Naive thymus-derived CD4-positive, alpha-beta T cell (primary cell): ENCODE results near the gene CDH4. TPM values are rescaled to one million over a fixed set of nuclear protein-coding genes. Genes with fewer than 3 reads are reported as not detected.

ENCODE experiments used
- ATAC-seq: fragments of 150-1000 bp; cut with Tn5 transposase; 2 replicates; pipeline ENCODE4 v1.10.0; 2021; ENCODE audit warnings: mild to moderate bottlenecking, moderate library complexity
- CTCF ChIA-PET: fragments of 350-600 bp; sonication (Branson Sonifier 250); formaldehyde crosslinking; loops from one replicate; lab custom pipeline; 2021; ENCODE audit warnings: antibody characterized with exemption; lab: Charles Lee
- POLR2A ChIA-PET: fragments of 350-600 bp; sonication (Branson Sonifier 250); formaldehyde crosslinking; loops from one replicate; lab custom pipeline; 2021; ENCODE audit warnings: antibody characterized with exemption, inconsistent platforms; lab: Charles Lee
- DNase-seq, 9 donors: peaks; one replicate each; pipeline versions ENCODE4 v3.0.0 to v3.0.0-alpha.2; 2020 to 2022; ENCODE audit warnings: mixed read lengths in 1 of 9
- H3K27ac ChIP-seq: one replicate; pipeline ENCODE4 v1.7.0; 2013; ENCODE audit warnings: mild to moderate bottlenecking, low read depth, low read length, moderate library complexity
- H3K27me3 ChIP-seq, 2 donors: one replicate each; pipeline ENCODE4 v1.7.0; 2013; ENCODE audit warnings: low read length in 2 of 2, mild to moderate bottlenecking in 2 of 2, moderate library complexity in 2 of 2; ENCODE audit not compliant: control insufficient read depth in 2 of 2, insufficient read depth in 2 of 2
- H3K36me3 ChIP-seq, 3 experiments: 1 replicate in 2 of 3; 2 replicates in 1 of 3; pipeline ENCODE4 v1.7.0; 2013; ENCODE audit warnings: low read length in 3 of 3, mild to moderate bottlenecking in 3 of 3, moderate library complexity in 1 of 3; ENCODE audit not compliant: insufficient read depth in 3 of 3, control insufficient read depth in 2 of 3
- H3K4me1 ChIP-seq, 2 donors: one replicate each; pipeline ENCODE4 v1.7.0; 2013; ENCODE audit warnings: low read length in 2 of 2, mild to moderate bottlenecking in 2 of 2, moderate library complexity in 1 of 2; ENCODE audit not compliant: control insufficient read depth in 2 of 2, insufficient read depth in 2 of 2
- H3K4me3 ChIP-seq: 2 replicates; pipeline ENCODE4 v1.7.0; 2013; ENCODE audit warnings: mild to moderate bottlenecking, low read length
- H3K9me3 ChIP-seq, 3 experiments: 1 replicate in 2 of 3; 2 replicates in 1 of 3; pipeline ENCODE4 v1.7.0; 2013; ENCODE audit warnings: low read length in 3 of 3; ENCODE audit not compliant: control insufficient read depth in 2 of 3
- H3K27ac Mint-ChIP-seq, 9 donors: one replicate each; pipeline ENCODE4 v1.8.0; 2020 to 2022; ENCODE audit warnings: mixed read lengths in 9 of 9, mild to moderate bottlenecking in 8 of 9, moderate library complexity in 5 of 9, inconsistent platforms in 2 of 9
- H3K27me3 Mint-ChIP-seq, 5 donors: one replicate each; pipeline ENCODE4 v1.8.0; 2021 to 2022; ENCODE audit warnings: mixed read lengths in 5 of 5, mild to moderate bottlenecking in 1 of 5
- H3K36me3 Mint-ChIP-seq, 5 donors: one replicate each; pipeline ENCODE4 v1.8.0; 2020 to 2022; ENCODE audit warnings: mixed read lengths in 5 of 5, mild to moderate bottlenecking in 3 of 5, inconsistent platforms in 1 of 5
- H3K4me1 Mint-ChIP-seq, 7 donors: one replicate each; pipeline ENCODE4 v1.8.0; 2020 to 2022; ENCODE audit warnings: mixed read lengths in 7 of 7, mild to moderate bottlenecking in 3 of 7, inconsistent platforms in 1 of 7
- H3K4me3 Mint-ChIP-seq, 10 donors: one replicate each; pipeline ENCODE4 v1.8.0; 2020 to 2022; ENCODE audit warnings: mild to moderate bottlenecking in 10 of 10, mixed read lengths in 10 of 10, moderate library complexity in 6 of 10, inconsistent platforms in 2 of 10
- H3K9me3 Mint-ChIP-seq, 11 donors: one replicate each; pipeline ENCODE4 v1.8.0; 2020 to 2022; ENCODE audit warnings: mixed read lengths in 11 of 11, mild to moderate bottlenecking in 4 of 11, inconsistent platforms in 1 of 11, moderate library complexity in 1 of 11
- intact Hi-C, 2 donors: fragments of 100-400 bp; cut with micrococcal nuclease; formaldehyde crosslinking; loops; one replicate each; pipeline ENCODE4 v1.15.1; 2023
- polyA plus RNA-seq, 2 donors: library from polyadenylated mRNA; unstranded; fragments of 300-500 nt; fragmentation: Illumina TruSeq; gene quantifications; one replicate each; pipeline ENCODE4 v1.2.3, GENCODE V29; 2021
- total RNA-seq, 6 experiments: library from RNA in 5 of 6; stranded (reverse) in 5 of 6; gene quantifications; 1 replicate in 5 of 6; 2 replicates in 1 of 6; pipeline ENCODE4 v1.2.3 and lab custom pipeline; 2021 to 2026

Gene CDH4
- total and polyA plus RNA-seq, 7 experiments from 2014 or later = 0.05 to 0.43 (median 0.14) TPM; not detected in 1

GRCh38 chr20:61346996-61347395 lies 94.9 kb downstream of the CDH4 start:
- no peaks in the 10 kb centered on the region for H3K36me3 ChIP-seq
- DNase-seq = no peak
- H3K27ac ChIP-seq = no peak overlapping the region
- no peaks in the 10 kb centered on the region for H3K9me3 ChIP-seq
- no peaks in the 10 kb centered on the region for H3K4me1 ChIP-seq
- no peak overlapping the region for H3K4me3 Mint-ChIP-seq
- H3K9me3 Mint-ChIP-seq = peaks cover 0 to 8% (median 3%) of the 10 kb centered on the region in 11 donors
- H3K36me3 Mint-ChIP-seq = no peaks in the 10 kb centered on the region
- H3K27me3 ChIP-seq = no peaks in the 10 kb centered on the region
- intact Hi-C loops = no loop called here
- CTCF ChIA-PET = no interaction called here
- POLR2A ChIA-PET = no interaction called here
- peaks cover 0 to 35% (median 2%) of the 10 kb centered on the region in 5 donors for H3K27me3 Mint-ChIP-seq
- no peak overlapping the region for H3K4me3 ChIP-seq
- ATAC-seq = no peak
- no peaks in the 10 kb centered on the region for H3K4me1 Mint-ChIP-seq
- H3K27ac Mint-ChIP-seq = no peak overlapping the region

GRCh38 chr20:61347443-61347842 lies 95.4 kb downstream of the CDH4 start:
- intact Hi-C loops = no loop called here
- POLR2A ChIA-PET = no interaction called here
- H3K27me3 Mint-ChIP-seq = peaks cover 0 to 40% (median 4%) of the 10 kb centered on the region in 5 donors
- ATAC-seq (no peak), DNase-seq (no peak)
- H3K36me3 ChIP-seq = no peaks in the 10 kb centered on the region
- H3K27ac ChIP-seq = no peak overlapping the region
- H3K4me1 ChIP-seq = no peaks in the 10 kb centered on the region
- H3K4me1 Mint-ChIP-seq = no peaks in the 10 kb centered on the region
- no peaks in the 10 kb centered on the region for H3K9me3 ChIP-seq
- no peak overlapping the region for H3K4me3 ChIP-seq
- CTCF ChIA-PET = no interaction called here
- H3K27me3 ChIP-seq = no peaks in the 10 kb centered on the region
- H3K27ac Mint-ChIP-seq = no peak overlapping the region
- no peaks in the 10 kb centered on the region for H3K36me3 Mint-ChIP-seq
- no peak overlapping the region for H3K4me3 Mint-ChIP-seq
- H3K9me3 Mint-ChIP-seq = peaks cover 0 to 8% (median 3%) of the 10 kb centered on the region in 11 donors

- intact Hi-C loops = no loop called here
- Mint-ChIP-seq H3K27me3 (peaks cover 0 to 51% (median 7%) of the 10 kb centered on the region in 5 donors), H3K27ac (no peak overlapping the region), H3K4me1 (no peaks in the 10 kb centered on the region), H3K4me3 (no peak overlapping the region), H3K9me3 (peaks cover 0 to 10% (median 3%) of the 10 kb centered on the region in 11 donors), H3K36me3 (no peaks in the 10 kb centered on the region)
- CTCF ChIA-PET = interaction anchor here (1.0 kb wide), 1 partner anchor 12 kb away, joined by 3 read pairs; no protein-coding TSS in a partner anchor
- Histone ChIP-seq H3K4me3 (no peak overlapping the region), H3K27ac (no peak overlapping the region), H3K4me1 (no peaks in the 10 kb centered on the region), H3K36me3 (no peaks in the 10 kb centered on the region), H3K27me3 (no peaks in the 10 kb centered on the region), H3K9me3 (no peaks in the 10 kb centered on the region)
- DNase-seq = no peak
- no peak for ATAC-seq
- POLR2A ChIA-PET = no interaction called here
Observed at GRCh38 chr20:61349447-61350165, 97.5 kb downstream of the CDH4 start.

GRCh38 chr20:61350500-61351250 lies 98.6 kb downstream of the CDH4 start:
- Histone ChIP-seq H3K27me3 (no peaks in the 10 kb centered on the region), H3K4me3 (no peak overlapping the region), H3K9me3 (no peaks in the 10 kb centered on the region), H3K36me3 (no peaks in the 10 kb centered on the region), H3K27ac (no peak overlapping the region), H3K4me1 (no peaks in the 10 kb centered on the region)
- DNase-seq (no peak), ATAC-seq (no peak)
- intact Hi-C loops = no loop called here
- Mint-ChIP-seq H3K27me3 (peaks cover 0 to 57% (median 5%) of the 10 kb centered on the region in 5 donors), H3K4me1 (no peaks in the 10 kb centered on the region), H3K27ac (peak overlapping the region in 1 of 9 donors; percentile 29), H3K36me3 (no peaks in the 10 kb centered on the region), H3K4me3 (no peak overlapping the region), H3K9me3 (peaks cover 0 to 10% (median 3%) of the 10 kb centered on the region in 11 donors)
- ChIA-PET POLR2A (no interaction called here), CTCF (no interaction called here)

- CTCF ChIA-PET = no interaction called here
- Mint-ChIP-seq H3K9me3 (peaks cover 0 to 10% (median 4%) of the 10 kb centered on the region in 11 donors), H3K36me3 (no peaks in the 10 kb centered on the region), H3K27ac (no peak overlapping the region), H3K27me3 (peaks cover 0 to 57% (median 0%) of the 10 kb centered on the region in 5 donors), H3K4me1 (no peaks in the 10 kb centered on the region), H3K4me3 (no peak overlapping the region)
- no peak for DNase-seq
- H3K27ac ChIP-seq = no peak overlapping the region
- no peak overlapping the region for H3K4me3 ChIP-seq
- no peaks in the 10 kb centered on the region for H3K27me3 ChIP-seq
- H3K36me3 ChIP-seq = no peaks in the 10 kb centered on the region
- H3K9me3 ChIP-seq = no peaks in the 10 kb centered on the region
- POLR2A ChIA-PET = no interaction called here
- ATAC-seq = no peak
- no peaks in the 10 kb centered on the region for H3K4me1 ChIP-seq
- intact Hi-C loops = no loop called here
Observed at GRCh38 chr20:61352346-61353260, 100.5 kb downstream of the CDH4 start.

- Histone ChIP-seq H3K4me3 (no peak overlapping the region), H3K4me1 (no peaks in the 10 kb centered on the region), H3K27ac (no peak overlapping the region), H3K36me3 (no peaks in the 10 kb centered on the region), H3K9me3 (no peaks in the 10 kb centered on the region), H3K27me3 (no peaks in the 10 kb centered on the region)
- Mint-ChIP-seq H3K4me3 (no peak overlapping the region), H3K9me3 (peaks cover 0 to 8% (median 0%) of the 10 kb centered on the region in 11 donors), H3K4me1 (no peaks in the 10 kb centered on the region), H3K27ac (no peak overlapping the region), H3K36me3 (no peaks in the 10 kb centered on the region), H3K27me3 (peaks cover 0 to 57% (median 0%) of the 10 kb centered on the region in 5 donors)
- ChIA-PET CTCF (no interaction called here), POLR2A (no interaction called here)
- intact Hi-C loops = no loop called here
- DNase-seq (no peak), ATAC-seq (no peak)
Observed at GRCh38 chr20:61353261-61354000, 101.4 kb downstream of the CDH4 start.
